ENCODE results near the gene SOAT1.
A peak's percentile ranks its signal among the peaks of the same experiment; 100 is the strongest.
"Not testable (repeated sequence)": the region's sequence is repeated elsewhere in the genome, so short reads cannot be mapped to it uniquely, and the experiment has no call there.

Gene SOAT1

GRCh38 chr1:179293340-179294327 lies at the start of gene SOAT1:
Gene SOAT1 (plus strand): TSS chr1:179293797. CDS start chr1:179302685, 8,888 bp downstream.
- peak; percentile 77 for DNase-seq

GRCh38 chr1:179245426-179245825 lies 48.2 kb upstream of the SOAT1 start:
- DNase-seq: not testable (repeated sequence)

GRCh38 chr1:179247923-179248322 lies 45.7 kb upstream of the SOAT1 start:
- no peak for DNase-seq

GRCh38 chr1:179251675-179252074 lies 41.9 kb upstream of the SOAT1 start:
- DNase-seq: no peak

GRCh38 chr1:179252606-179253005 lies 41.0 kb upstream of the SOAT1 start:
- DNase-seq: no peak

- no peak for DNase-seq
Measured at GRCh38 chr1:179253286-179253972, 40.2 kb upstream of the SOAT1 start.

GRCh38 chr1:179262183-179262582 lies 31.4 kb upstream of the SOAT1 start:
- no peak for DNase-seq

GRCh38 chr1:179263121-179263520 lies 30.5 kb upstream of the SOAT1 start:
- no peak for DNase-seq

GRCh38 chr1:179264507-179264906 lies 29.1 kb upstream of the SOAT1 start:
- DNase-seq: no peak

- DNase-seq: no peak
Measured at GRCh38 chr1:179269071-179269470, 24.5 kb upstream of the SOAT1 start.

GRCh38 chr1:179274424-179274823 lies 19.2 kb upstream of the SOAT1 start:
- not testable (repeated sequence) for DNase-seq

GRCh38 chr1:179278920-179279319 lies 14.7 kb upstream of the SOAT1 start:
- no peak for DNase-seq

- no peak for DNase-seq
Measured at GRCh38 chr1:179283992-179284391, 9.6 kb upstream of the SOAT1 start.

GRCh38 chr1:179287946-179288345 lies 5.7 kb upstream of the SOAT1 start:
- DNase-seq: no peak

GRCh38 chr1:179288977-179289376 lies 4.6 kb upstream of the SOAT1 start:
- DNase-seq: no peak

- DNase-seq: no peak
Measured at GRCh38 chr1:179295164-179295755, 1.7 kb downstream of the SOAT1 start.

GRCh38 chr1:179296356-179297104 lies 2.9 kb downstream of the SOAT1 start:
- no peak for DNase-seq

- no peak for DNase-seq
Measured at GRCh38 chr1:179297105-179297378, 3.4 kb downstream of the SOAT1 start.

- no peak for DNase-seq
Measured at GRCh38 chr1:179298952-179299351, 5.4 kb downstream of the SOAT1 start.

- no peak for DNase-seq
Measured at GRCh38 chr1:179300112-179300511, 6.5 kb downstream of the SOAT1 start.

- no peak for DNase-seq
Measured at GRCh38 chr1:179302070-179302469, 8.5 kb downstream of the SOAT1 start.

GRCh38 chr1:179303200-179303785 lies 9.7 kb downstream of the SOAT1 start:
- DNase-seq: no peak

GRCh38 chr1:179305450-179305849 lies 11.9 kb downstream of the SOAT1 start:
- DNase-seq: no peak

Data from NCI-H2107 (cell line).